Cardiac fibroblast (primary cell): Measurements from ENCODE around the gene BAIAP3.
A peak's percentile ranks its signal among the peaks of the same experiment; 100 is the strongest.

Source experiments
- DNase-seq, 2 donors: peaks; one replicate each; pipeline versions ENCODE4 v3.0.0 to v3.0.0-alpha.2; 2010; ENCODE audit warnings: low read depth in 2 of 2
- H3K4me3 ChIP-seq, 2 donors: replicated peaks in 1 of 2; 1 replicate in 1 of 2; 2 replicates in 1 of 2; pipeline ENCODE4 v1.5.1; 2011; ENCODE audit warnings: low read depth in 2 of 2, low read length in 2 of 2, mild to moderate bottlenecking in 2 of 2, moderate library complexity in 1 of 2
- TF ChIP-seq, protein P1 (sequence below): IDR thresholded peaks from one replicate; pipeline ENCODE4 v1.5.1; 2011; ENCODE audit warnings: low read depth, mild to moderate bottlenecking, low read length, inconsistent platforms

BAIAP3 gene

GRCh38 chr16:1372292-1372950 is 39.0 kb downstream of the BAIAP3 start:
- TF ChIP-seq, protein P1, sequence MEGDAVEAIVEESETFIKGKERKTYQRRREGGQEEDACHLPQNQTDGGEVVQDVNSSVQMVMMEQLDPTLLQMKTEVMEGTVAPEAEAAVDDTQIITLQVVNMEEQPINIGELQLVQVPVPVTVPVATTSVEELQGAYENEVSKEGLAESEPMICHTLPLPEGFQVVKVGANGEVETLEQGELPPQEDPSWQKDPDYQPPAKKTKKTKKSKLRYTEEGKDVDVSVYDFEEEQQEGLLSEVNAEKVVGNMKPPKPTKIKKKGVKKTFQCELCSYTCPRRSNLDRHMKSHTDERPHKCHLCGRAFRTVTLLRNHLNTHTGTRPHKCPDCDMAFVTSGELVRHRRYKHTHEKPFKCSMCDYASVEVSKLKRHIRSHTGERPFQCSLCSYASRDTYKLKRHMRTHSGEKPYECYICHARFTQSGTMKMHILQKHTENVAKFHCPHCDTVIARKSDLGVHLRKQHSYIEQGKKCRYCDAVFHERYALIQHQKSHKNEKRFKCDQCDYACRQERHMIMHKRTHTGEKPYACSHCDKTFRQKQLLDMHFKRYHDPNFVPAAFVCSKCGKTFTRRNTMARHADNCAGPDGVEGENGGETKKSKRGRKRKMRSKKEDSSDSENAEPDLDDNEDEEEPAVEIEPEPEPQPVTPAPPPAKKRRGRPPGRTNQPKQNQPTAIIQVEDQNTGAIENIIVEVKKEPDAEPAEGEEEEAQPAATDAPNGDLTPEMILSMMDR, result no peak
- H3K4me3 ChIP-seq, result no peak overlapping the region
- DNase-seq, result no peak

DNA sequence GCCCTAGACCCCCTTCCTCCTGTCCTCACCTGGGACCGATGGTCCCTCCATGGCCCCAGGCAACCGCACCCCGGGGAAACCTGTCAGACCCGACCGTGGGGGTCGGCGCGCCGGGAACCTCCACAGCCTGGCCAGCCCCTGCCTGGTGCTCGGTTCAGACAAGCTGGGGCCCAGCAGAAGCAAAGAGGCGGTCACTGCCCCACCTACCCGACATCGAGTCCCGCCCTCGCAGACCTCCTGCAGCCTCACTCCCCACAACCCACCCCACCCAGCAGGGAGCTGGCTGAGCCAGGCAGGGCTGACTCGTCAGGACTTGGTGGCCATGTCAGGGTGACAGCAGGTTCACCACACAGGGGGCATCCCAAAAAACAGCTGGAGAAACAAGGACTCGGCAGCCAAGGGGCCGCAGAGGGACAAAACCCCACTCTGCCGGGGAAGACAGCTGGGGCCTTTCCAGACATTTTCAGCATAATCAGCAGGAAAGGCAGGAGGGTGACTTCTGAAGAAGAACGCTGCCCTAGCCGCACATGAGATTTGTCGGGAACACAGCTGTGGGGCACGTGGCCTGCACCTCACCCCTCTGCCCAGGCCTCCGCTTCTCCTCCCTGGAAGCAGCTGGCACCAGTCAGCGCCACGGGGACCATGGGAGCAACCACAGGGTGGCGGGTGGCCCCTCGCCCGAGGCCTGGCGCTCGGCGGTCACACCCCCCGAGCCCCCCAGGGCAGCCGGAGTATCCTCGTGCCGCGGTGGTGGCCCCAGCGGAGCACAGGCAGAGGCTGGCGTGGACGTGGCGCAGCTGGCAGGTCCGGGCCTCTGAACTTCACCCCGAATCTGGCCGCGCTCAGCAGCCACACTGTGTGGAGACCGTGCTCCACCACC is 41.2 kb downstream of the BAIAP3 start:
- no peak overlapping the region for H3K4me3 ChIP-seq
- TF ChIP-seq, protein P1, result no peak
- DNase-seq, result no peak

DNA sequence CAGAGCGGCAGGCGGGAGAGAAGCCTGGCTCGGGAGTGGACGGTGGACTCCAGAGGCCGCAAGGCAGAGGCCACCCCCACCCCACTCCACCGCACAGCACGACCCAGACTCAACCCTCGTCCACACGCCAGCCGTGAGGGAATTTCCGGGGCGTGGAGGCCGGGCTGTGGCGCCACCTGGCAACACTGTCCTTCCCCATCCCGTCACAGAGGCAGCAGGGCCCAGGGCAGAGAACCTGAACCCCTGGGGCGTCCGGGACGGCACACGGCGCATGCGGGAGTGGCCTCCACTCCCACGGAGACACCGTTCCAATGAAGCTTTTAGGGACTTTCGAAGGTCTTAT is 41.8 kb downstream of the BAIAP3 start:
- TF ChIP-seq, protein P1, result no peak
- no peak for DNase-seq
- no peak overlapping the region for H3K4me3 ChIP-seq

DNA sequence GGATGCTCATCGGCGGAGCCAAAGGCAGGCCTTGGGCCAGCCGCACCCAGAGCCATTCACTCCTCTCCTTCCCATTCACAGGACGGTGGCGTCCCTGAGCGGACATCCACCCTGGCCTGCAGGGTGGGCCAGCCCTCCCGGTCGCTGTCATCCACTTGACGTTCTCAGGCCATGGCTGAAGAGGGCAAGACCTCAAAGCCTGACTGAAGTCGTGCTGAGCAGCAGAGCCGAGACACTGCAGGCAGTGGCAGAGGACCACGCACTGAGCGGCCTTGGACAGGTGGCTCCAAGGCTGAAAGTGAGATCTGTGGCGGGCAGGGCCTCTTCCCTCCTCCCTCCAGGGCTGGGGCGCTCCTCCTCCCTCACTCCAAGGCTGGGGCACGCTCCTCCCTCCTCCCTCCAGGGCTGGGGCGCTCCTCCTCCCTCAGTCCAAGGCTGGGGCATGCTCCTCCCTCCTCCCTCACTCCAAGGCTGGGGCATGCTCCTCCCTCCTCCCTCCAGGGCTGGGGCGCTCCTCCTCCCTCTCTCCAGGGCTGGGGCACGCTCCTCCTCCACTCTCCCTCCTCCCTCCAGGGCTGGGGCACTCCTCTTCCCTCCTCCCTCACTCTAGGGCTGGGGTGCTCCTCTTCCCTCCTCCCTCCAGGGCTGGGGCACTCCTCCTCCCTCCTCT is 42.4 kb downstream of the BAIAP3 start:
- DNase-seq, result no peak
- TF ChIP-seq, protein P1, result no peak
- no peak overlapping the region for H3K4me3 ChIP-seq

DNA sequence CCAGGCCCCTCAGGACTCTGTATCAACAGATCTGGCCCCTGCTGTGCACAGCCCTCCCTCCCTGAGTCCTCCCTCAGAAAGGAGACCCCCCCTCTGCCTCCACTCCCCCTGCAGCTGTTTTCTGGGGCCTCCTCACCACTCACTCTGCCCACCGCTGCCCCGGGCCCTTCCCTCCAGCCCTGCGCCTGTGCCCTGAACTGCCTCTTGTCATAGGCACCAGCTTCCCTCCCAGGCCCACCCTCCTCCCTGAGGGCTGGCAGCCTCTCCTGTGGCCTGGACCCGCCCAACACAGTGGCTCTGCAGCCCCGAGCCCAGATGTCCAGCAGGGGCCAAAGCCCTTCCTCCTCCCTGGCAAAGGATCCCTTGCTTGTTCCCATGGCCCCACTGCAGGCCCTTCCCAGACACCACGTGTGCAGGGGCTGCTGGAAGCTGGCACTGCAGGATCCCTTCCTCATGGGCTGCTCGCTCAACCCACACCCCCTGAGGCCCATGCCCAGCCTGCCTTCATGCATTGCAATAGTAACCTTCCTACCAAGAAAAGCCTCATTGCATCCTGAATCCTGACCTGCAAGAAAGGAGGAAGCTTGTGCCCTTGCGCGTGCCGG is 44.1 kb downstream of the BAIAP3 start:
- no peak overlapping the region for H3K4me3 ChIP-seq
- DNase-seq, result no peak
- TF ChIP-seq, protein P1, result no peak

DNA sequence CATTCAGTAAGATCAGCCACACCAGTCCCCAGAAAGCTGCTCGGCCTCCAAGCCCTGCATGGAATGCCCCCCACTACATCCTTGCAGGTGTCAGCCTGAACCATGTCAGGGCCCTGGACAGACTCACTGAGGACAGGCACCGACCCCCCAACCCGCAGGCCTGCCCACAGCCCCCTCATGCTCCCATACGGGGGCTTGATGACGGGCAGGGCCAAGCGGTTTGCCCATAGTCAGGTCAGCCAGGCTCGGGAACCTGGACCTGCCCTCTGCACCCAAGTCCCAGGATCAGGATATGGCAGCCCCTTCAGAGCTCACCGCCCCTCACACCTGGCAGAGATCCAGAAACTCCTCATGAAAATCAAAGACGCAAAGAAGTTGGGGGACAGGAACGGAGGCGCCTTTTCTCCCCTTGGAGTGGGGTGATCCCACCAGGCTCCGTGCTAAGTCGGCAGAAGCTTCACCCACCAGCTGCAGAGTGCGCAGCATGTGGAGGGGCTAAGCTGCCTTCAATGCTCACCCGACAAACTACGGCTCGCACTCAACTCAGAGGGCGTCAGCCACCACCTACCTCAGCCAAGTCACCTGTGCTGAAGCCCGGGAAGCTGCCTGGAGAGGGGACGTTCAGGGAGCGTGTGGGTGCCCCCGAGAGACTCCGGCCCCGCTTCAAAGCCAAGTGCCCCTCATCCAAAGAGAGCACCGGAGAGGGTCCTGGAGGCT is 44.8 kb downstream of the BAIAP3 start:
- H3K4me3 ChIP-seq, result peak overlapping the region; percentile 34 to 62
- TF ChIP-seq, protein P1, result no peak
- DNase-seq, result no peak
